Keratinocyte (primary cell): ENCODE results near the gene ACOT13.
"Not testable (repeated sequence)": the region's sequence is repeated elsewhere in the genome, so short reads cannot be mapped to it uniquely, and the experiment has no call there.

Experiments
- EZH2 ChIP-seq: IDR thresholded peaks from one replicate; pipeline ENCODE4 v1.6.1; 2012; ENCODE audit warnings: inconsistent platforms, mild to moderate bottlenecking, low read length, moderate library complexity
- TF ChIP-seq, protein P1 (sequence below), 3 experiments: IDR thresholded peaks in 1 of 3; conservative IDR thresholded peaks in 1 of 3; optimal IDR thresholded peaks in 1 of 3; 2 replicates in 2 of 3; 3 replicates in 1 of 3; pipeline versions ENCODE3 to v1.5.1; 2011; ENCODE audit warnings: low read length in 3 of 3, mild to moderate bottlenecking in 3 of 3, moderate library complexity in 2 of 3, control low read depth in 1 of 3, inconsistent platforms in 1 of 3; ENCODE audit not compliant: insufficient read depth in 2 of 3; ENCODE audit errors: extremely low read depth in 1 of 3

GRCh38 chr6:24750878-24751277, 84.0 kb downstream of the ACOT13 start:
- TF ChIP-seq, protein P1, sequence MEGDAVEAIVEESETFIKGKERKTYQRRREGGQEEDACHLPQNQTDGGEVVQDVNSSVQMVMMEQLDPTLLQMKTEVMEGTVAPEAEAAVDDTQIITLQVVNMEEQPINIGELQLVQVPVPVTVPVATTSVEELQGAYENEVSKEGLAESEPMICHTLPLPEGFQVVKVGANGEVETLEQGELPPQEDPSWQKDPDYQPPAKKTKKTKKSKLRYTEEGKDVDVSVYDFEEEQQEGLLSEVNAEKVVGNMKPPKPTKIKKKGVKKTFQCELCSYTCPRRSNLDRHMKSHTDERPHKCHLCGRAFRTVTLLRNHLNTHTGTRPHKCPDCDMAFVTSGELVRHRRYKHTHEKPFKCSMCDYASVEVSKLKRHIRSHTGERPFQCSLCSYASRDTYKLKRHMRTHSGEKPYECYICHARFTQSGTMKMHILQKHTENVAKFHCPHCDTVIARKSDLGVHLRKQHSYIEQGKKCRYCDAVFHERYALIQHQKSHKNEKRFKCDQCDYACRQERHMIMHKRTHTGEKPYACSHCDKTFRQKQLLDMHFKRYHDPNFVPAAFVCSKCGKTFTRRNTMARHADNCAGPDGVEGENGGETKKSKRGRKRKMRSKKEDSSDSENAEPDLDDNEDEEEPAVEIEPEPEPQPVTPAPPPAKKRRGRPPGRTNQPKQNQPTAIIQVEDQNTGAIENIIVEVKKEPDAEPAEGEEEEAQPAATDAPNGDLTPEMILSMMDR (optimal IDR thresholded peaks at IDR 0.05 in 1 of 3, IDR thresholded peaks at IDR 0.05 in 1 of 3, conservative IDR thresholded peaks at IDR 0.05 in 1 of 3; ENCODE audit: extremely low read depth in 1 of 3, insufficient read depth in 2 of 3, low read length in 3 of 3), result not testable (repeated sequence)
- not testable (repeated sequence) for TF ChIP-seq EZH2
